ENCODE results near the gene VPS37B. TPM values are rescaled to one million over a fixed set of nuclear protein-coding genes. Genes with fewer than 3 reads are reported as not detected.

Gene VPS37B
- total RNA-seq, 4 donors from 2014 or later: 23.4 to 47.4 (median 29.3) TPM

- WGBS, 2 donors (ENCODE audit: low coverage in 1 of 2): 75% methylated on average over 8 of the region's 8 CpGs; no CpG with 5 or more reads in 1 of the 2 donors
- no peak overlapping the region for H3K27ac ChIP-seq
- no peak overlapping the region for H3K4me3 ChIP-seq
- no peak for TF ChIP-seq EP300 (IDR thresholded peaks at IDR 0.05)
- no peak for TF ChIP-seq POLR2AphosphoS5 (IDR thresholded peaks at IDR 0.05)
- no peak for TF ChIP-seq POLR2A (IDR thresholded peaks at IDR 0.05)
- TF ChIP-seq CTCF (IDR thresholded peaks at IDR 0.05): no peak
- peaks cover 0 to 10% of the 10 kb centered on the region in 2 donors for H3K36me3 ChIP-seq
- no peak for ATAC-seq
- H3K27me3 ChIP-seq: no peaks in the 10 kb centered on the region
- peaks cover 0 to 20% (median 10%) of the 10 kb centered on the region in 3 donors for H3K4me1 ChIP-seq
- no peaks in the 10 kb centered on the region for H3K9me3 ChIP-seq
Measured at GRCh38 chr12:122921917-122922316, 26.0 kb upstream of the VPS37B start.

GRCh38 chr12:122920687-122921086 lies 24.8 kb upstream of the VPS37B start:
- TF ChIP-seq POLR2AphosphoS5 (IDR thresholded peaks at IDR 0.05) (no peak), EP300 (IDR thresholded peaks at IDR 0.05) (no peak), CTCF (IDR thresholded peaks at IDR 0.05) (no peak), POLR2A (IDR thresholded peaks at IDR 0.05) (no peak)
- no peaks in the 10 kb centered on the region for H3K27me3 ChIP-seq
- H3K4me3 ChIP-seq: no peak overlapping the region
- H3K4me1 ChIP-seq: peaks cover 0 to 32% (median 10%) of the 10 kb centered on the region in 3 donors
- H3K27ac ChIP-seq: no peak overlapping the region
- 85 to 93% methylated on average over 3 to 5 of the region's 5 CpGs for WGBS, 2 donors (ENCODE audit: low coverage in 1 of 2)
- ATAC-seq: no peak
- no peaks in the 10 kb centered on the region for H3K9me3 ChIP-seq
- peaks cover 0 to 10% of the 10 kb centered on the region in 2 donors for H3K36me3 ChIP-seq

- H3K27me3 ChIP-seq: no peaks in the 10 kb centered on the region
- H3K4me1 ChIP-seq: peaks cover 0 to 36% (median 10%) of the 10 kb centered on the region in 3 donors
- H3K36me3 ChIP-seq: no peaks in the 10 kb centered on the region
- H3K27ac ChIP-seq: no peak overlapping the region
- ATAC-seq: no peak
- TF ChIP-seq POLR2A (IDR thresholded peaks at IDR 0.05) (no peak), EP300 (IDR thresholded peaks at IDR 0.05) (no peak), CTCF (IDR thresholded peaks at IDR 0.05) (no peak), POLR2AphosphoS5 (IDR thresholded peaks at IDR 0.05) (no peak)
- 10 to 50% methylated on average over 1 of the region's 2 CpGs for WGBS, 2 donors (ENCODE audit: low coverage in 1 of 2)
- H3K4me3 ChIP-seq: no peak overlapping the region
- H3K9me3 ChIP-seq: no peaks in the 10 kb centered on the region
Measured at GRCh38 chr12:122918827-122919226, 22.9 kb upstream of the VPS37B start.

- TF ChIP-seq POLR2AphosphoS5 (IDR thresholded peaks at IDR 0.05) (peak; percentile 43), CTCF (IDR thresholded peaks at IDR 0.05) (no peak)
- H3K36me3 ChIP-seq: no peaks in the 10 kb centered on the region
- 0% methylated on average over 1 of the region's 9 CpGs; no CpG with 5 or more reads in 1 of the 2 donors for WGBS, 2 donors (ENCODE audit: low coverage in 1 of 2)
- ATAC-seq: peak; percentile 82
- H3K27me3 ChIP-seq: no peaks in the 10 kb centered on the region
- H3K4me1 ChIP-seq: peaks cover 0 to 36% (median 10%) of the 10 kb centered on the region in 3 donors
- no peaks in the 10 kb centered on the region for H3K9me3 ChIP-seq
- no peak overlapping the region for H3K4me3 ChIP-seq
- H3K27ac ChIP-seq: peak overlapping the region; percentile 41 to 76 (median 72)
Measured at GRCh38 chr12:122917507-122918121, 21.7 kb upstream of the VPS37B start.

Measured in gastroesophageal sphincter (tissue), 4 donors.